Stimulated activated CD4-positive, alpha-beta T cell treated with anti-CD3 and anti-CD28 coated beads, Interleukin-1b, Interleukin-23, amount 100 ng/mL, for 1 hour (primary cell): ENCODE data around the gene VCY1B.
"Not testable (repeated sequence)": the region's sequence is repeated elsewhere in the genome, so short reads cannot be mapped to it uniquely, and the experiment has no call there.

Source experiments
- DNase-seq, 2 donors: peaks; one replicate each; pipeline ENCODE4 v3.0.0-alpha.2; 2020; ENCODE audit warnings: low read depth in 2 of 2

The VCY1B gene

DNA sequence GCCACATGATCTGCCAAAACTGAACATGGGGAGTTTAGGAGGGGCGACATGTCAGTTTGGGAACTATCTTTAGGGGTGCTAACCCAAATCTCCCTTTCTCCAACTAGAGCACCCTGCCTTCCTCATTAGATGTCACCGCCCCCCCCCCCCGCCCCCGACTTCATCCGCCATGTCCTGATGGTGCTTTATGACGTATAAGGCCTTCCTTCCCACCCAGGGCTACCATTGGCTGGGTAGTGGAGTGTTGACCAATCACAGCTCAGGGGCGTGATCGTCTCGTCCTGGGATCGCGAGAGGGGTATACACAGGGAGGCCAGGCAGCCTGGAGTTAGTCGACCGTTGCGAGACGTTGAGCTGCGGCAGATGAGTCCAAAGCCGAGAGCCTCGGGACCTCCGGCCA lies at the start of gene VCY1B:
VCY1B (plus strand) TSS at position 301 of the 400 bp plus-strand sequence; CDS start at position 364, 63 bp downstream.
- DNase-seq, result not testable (repeated sequence)

DNA sequence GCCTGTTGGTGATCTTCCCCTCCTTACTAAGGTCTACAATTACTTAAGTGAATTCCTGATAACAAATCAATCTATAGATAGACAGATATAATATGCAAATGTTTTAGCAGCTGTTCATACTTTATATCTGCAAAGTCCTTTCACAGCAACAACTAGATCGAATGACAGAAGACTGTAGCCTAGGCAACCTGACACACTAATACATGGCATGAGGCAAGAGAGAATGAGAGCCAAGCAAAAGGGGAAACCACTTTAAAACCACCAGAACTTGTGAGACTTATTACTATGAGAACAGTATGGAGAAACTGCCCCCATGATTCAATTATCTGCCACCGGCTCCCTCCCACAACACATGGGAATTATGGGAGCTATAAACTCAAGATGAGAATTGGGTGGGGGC lies 44.1 kb upstream of the VCY1B start:
- not testable (repeated sequence) for DNase-seq

DNA sequence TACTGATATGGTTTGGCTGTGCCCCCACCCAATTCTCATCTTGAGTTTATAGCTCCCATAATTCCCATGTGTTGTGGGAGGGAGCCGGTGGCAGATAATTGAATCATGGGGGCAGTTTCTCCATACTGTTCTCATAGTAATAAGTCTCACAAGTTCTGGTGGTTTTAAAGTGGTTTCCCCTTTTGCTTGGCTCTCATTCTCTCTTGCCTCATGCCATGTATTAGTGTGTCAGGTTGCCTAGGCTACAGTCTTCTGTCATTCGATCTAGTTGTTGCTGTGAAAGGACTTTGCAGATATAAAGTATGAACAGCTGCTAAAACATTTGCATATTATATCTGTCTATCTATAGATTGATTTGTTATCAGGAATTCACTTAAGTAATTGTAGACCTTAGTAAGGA lies 25.6 kb upstream of the VCY1B start:
- DNase-seq, result not testable (repeated sequence)

- DNase-seq, result no peak
Measured at GRCh38 chrY:14085877-14086276, 29.9 kb downstream of the VCY1B start.
